Measurements from ENCODE around the gene SPACA7. TPM values are rescaled to one million over a fixed set of nuclear protein-coding genes. Genes with fewer than 3 reads are reported as not detected.

Gene SPACA7
- total RNA-seq, 1 experiment from 2014 or later: not detected

- DNase-seq (ENCODE audit: extremely low read depth, low read depth): no peak
Measured at GRCh38 chr13:112462408-112462807, 86.3 kb downstream of the SPACA7 start.

DNA sequence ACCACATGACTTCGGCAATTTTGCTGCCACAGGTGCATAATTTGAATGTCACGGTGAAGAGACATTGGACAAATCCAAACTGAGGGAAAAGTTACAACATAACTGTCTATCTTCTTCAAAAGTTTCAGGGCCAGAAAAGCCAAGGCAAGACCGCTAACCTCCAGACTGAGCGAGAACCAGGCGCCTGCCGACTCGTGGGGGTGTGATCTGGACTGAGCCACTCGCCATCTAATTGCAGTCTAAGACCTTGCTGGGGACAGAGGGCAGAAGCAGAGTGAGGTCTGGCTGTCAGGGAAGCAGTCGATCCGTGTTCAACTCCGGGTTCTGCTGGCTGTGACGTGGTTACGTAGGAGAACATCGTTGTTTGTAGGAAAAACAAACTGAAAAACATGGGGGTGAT lies 88.6 kb downstream of the SPACA7 start:
- no peak for DNase-seq (ENCODE audit: extremely low read depth, low read depth)

DNA sequence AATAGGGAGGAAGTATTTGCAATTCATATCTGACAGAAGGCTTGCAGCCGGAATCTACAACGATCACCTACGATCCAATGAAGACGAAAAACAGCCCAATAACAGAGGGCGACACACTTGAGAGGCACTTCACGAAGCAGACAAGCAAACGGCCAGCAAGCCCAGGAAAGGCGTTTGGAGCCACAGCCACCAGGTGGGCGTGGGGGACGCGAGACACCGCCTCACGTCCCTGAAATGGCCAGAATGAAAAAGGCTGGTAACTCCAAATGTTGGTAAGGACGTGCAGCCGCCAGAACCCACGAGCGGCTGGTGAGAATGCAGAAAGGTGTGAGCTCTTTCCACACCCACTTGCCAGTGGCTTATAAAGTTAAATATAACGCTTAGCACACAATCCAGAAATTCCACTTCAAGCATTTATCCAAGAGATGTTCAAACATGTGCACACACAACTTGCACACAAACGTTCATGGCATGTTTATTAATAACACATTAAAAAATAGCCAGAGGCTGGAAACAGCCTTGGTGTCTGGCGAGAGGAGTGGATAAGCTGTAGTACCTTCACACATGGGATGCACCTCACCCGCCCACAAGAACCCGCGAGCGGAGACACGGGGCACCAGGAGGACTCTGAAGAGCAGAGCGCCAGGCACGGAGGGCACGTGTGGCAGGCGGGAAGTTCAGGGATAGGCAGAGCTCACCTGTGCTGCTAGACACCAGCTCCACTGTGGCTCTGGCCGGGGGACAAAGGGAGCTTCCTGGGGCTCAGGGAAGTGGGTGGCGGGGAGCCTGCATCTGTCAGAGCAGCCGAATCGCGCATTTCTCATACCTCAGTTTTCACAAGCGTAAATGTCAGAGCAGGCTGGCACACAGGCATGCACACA lies 89.3 kb downstream of the SPACA7 start:
- DNase-seq (ENCODE audit: extremely low read depth, low read depth): no peak

- DNase-seq (ENCODE audit: extremely low read depth, low read depth): no peak
Measured at GRCh38 chr13:112466132-112467058, 90.2 kb downstream of the SPACA7 start.

- DNase-seq (ENCODE audit: extremely low read depth, low read depth): no peak
Measured at GRCh38 chr13:112467236-112467635, 91.1 kb downstream of the SPACA7 start.

DNA sequence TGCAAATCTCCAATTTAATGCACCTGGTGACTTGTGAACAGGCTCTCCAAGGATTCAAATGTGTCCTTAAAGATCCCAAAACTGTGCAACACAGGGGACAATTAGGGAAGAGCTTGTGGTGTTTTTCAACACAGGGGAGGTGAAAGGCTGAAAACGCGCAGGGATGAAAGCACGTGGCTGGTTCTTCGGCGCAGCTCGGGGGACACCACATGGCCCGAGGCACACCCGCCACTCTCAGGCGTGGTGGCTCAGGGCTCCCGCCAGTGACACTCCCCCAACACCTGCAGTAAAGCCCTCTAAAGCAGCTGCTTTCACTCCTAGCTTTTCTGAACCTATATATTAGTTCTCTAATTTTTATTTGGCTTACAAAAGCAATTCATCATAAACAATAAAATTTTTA lies 91.9 kb downstream of the SPACA7 start:
- DNase-seq (ENCODE audit: extremely low read depth, low read depth): no peak

DNA sequence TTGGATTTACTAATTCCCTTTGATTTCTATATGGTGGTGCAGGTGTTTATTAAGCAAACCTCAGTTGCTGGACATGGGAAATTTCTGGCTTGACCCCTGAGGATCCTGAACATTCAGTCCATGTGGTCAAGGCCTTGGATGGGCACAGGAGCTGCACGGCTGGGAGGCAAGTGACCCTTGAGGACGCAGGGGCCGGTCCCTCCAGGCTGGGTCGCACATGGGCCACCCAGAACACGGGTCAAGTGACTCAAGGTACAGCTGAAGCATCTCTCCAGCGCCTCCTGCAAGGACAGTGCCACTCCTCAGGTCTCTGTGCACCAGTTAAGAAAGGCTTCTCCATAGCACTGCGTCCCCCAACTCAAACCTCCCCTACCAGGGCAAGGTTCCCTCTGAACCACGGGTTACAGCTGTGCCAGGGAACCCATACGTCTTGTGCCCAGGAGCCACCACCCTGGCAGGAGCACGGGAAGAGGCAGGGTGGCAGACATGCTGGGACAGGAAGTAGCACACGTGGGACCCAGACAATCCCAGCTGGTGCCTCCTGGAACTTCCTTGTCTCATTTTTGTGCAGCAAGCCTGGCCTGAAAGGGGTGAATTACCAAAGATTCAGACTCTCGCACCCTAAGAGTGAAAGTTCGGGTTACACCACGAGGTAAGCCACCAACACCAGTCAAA lies 93.1 kb downstream of the SPACA7 start:
- no peak for DNase-seq (ENCODE audit: extremely low read depth, low read depth)

DNA sequence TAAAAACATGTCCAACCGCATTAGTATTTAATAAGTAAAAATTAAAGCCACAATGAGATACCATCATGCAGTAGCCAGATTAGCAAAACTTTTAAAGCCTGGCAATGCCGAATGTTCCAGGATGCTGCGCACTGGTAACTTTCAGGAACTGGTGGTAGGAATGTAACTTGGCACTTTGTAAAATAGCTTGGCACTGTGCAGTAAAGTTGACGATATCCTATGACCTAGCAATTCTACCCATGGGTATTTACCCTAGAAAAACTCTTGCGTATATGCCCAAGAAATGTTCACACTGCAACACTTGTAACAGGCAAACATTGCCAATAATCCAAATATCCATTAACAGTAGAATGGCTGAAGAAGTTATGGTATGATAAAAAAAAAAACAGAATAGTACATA lies 97.7 kb downstream of the SPACA7 start:
- DNase-seq (ENCODE audit: extremely low read depth, low read depth): no peak

DNA sequence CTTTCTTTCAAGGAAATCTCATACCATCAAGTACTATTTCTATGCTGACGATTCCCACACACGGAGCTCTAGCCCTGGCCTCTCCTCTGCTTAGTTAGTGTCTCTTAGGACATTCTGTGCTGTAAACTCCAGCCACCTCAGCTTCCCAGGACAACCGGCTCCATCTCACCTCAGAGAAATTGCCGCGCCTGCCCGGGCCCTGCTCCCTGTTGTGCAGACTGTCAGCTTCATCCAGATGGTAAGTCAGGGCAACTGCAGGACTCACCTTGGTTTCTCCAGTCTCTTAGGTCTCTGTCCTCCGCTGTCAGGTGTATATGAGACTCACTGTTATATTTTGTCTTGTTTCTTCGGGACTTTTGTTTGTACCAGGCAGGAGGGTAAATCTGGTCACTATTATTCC lies 98.7 kb downstream of the SPACA7 start:
- DNase-seq (ENCODE audit: extremely low read depth, low read depth): no peak

GRCh38 chr13:112475889-112476288 lies 99.7 kb downstream of the SPACA7 start:
- DNase-seq (ENCODE audit: extremely low read depth, low read depth): no peak

GRCh38 chr13:112477070-112477619 lies 101.0 kb downstream of the SPACA7 start:
- DNase-seq (ENCODE audit: extremely low read depth, low read depth): no peak

- no peak for DNase-seq (ENCODE audit: extremely low read depth, low read depth)
Measured at GRCh38 chr13:112479389-112479788, 103.2 kb downstream of the SPACA7 start.

- no peak for DNase-seq (ENCODE audit: extremely low read depth, low read depth)
Measured at GRCh38 chr13:112481458-112481857, 105.3 kb downstream of the SPACA7 start.

- no peak for DNase-seq (ENCODE audit: extremely low read depth, low read depth)
Measured at GRCh38 chr13:112483299-112483698, 107.1 kb downstream of the SPACA7 start.

Other genes with a start within 250 kb of the SPACA7 start
- gene TUBGCP3, start 211.8 kb downstream of the SPACA7 start, total RNA-seq (2014; rRNA removed; shearing (Covaris generic)): 13.3 and 15.9 TPM in 2 replicates

Data from NCI-H460 (cell line).